KOPT-K1 (cell line): ENCODE results near the gene MGMT.

Experiments used
- H3K27ac ChIP-seq: fragments of 200-600 bp; sonication (generic); 2 replicates; pipeline ENCODE4 v1.5.1; 2016; ENCODE audit warnings: antibody characterized with exemption, mild to moderate bottlenecking, low read depth, low read length; ENCODE audit not compliant: poor library complexity, severe bottlenecking
- H3K36me3 ChIP-seq: fragments of 200-600 bp; sonication (generic); 2 replicates; pipeline ENCODE4 v1.5.1; 2017; ENCODE audit warnings: antibody characterized with exemption, mild to moderate bottlenecking, low read length, moderate library complexity; ENCODE audit not compliant: insufficient read depth
- H3K9me3 ChIP-seq: fragments of 200-600 bp; sonication (generic); 2 replicates; pipeline ENCODE4 v1.5.1; 2017; ENCODE audit warnings: antibody characterized with exemption, low read length, mild to moderate bottlenecking; ENCODE audit not compliant: insufficient read depth, poor library complexity, severe bottlenecking

MGMT gene

DNA sequence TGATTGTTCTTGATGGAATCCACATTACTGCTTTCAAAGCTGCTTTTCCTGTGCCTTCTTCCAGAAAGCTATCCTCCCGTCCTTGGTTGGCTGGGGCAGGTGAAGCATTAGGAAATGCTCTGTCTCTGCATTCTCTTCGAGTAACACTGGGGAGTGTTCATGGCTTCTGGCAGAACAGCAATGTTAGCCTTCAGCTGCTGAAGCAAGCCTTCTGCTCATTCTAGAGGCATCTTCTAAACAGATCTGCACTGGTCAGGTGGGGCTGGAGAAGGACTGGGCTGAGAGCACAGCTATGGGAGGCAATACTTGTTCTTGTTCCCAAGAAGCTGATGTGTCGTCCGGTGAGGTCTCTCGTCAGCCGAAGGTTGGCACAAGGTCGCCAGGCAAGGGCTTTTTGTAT, 80.6 kb downstream of the MGMT start:
- Histone ChIP-seq H3K27ac (no peak overlapping the region), H3K9me3 (no peaks in the 10 kb centered on the region), H3K36me3 (no peaks in the 10 kb centered on the region)

DNA sequence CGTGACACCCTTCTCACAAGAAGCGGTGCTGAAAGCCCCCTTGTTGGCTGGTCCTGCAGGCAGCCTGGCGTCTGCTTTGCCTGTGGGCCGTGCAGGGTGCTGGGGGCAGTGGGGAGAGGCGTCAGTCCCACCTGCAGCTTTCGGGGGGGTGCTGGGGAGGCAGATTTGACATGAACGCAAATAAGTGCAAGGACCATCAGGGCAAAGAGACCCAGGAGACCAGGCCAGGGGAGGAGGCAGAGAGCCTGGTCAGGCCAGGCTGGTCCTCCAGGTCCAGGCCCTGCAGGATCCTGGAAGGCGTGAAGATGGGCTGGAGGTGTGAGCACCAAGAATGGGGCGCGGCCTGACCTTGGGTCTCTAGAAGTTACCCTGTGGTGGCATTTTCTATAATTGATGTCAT, 81.6 kb downstream of the MGMT start:
- Histone ChIP-seq H3K27ac (no peak overlapping the region), H3K36me3 (no peaks in the 10 kb centered on the region), H3K9me3 (no peaks in the 10 kb centered on the region)

DNA sequence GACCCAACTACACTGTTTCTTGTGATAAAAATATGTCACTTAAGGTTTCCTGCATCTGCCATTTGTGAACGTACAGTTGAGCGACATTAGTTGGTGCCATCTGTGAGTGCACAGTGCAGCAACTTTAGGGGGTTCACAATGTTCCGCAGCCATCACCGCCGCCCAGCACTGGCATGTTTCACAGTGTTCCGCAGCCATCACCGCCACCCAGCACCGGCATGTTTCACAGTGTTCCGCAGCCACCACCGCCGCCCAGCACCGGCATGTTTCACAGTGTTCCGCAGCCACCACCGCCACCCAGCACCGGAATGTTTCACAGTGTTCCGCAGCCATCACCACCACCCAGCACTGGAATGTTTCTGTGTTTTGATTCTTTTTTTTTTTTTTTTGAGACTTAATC, 83.0 kb downstream of the MGMT start:
- no peaks in the 10 kb centered on the region for H3K9me3 ChIP-seq
- no peak overlapping the region for H3K27ac ChIP-seq
- H3K36me3 ChIP-seq: no peaks in the 10 kb centered on the region

DNA sequence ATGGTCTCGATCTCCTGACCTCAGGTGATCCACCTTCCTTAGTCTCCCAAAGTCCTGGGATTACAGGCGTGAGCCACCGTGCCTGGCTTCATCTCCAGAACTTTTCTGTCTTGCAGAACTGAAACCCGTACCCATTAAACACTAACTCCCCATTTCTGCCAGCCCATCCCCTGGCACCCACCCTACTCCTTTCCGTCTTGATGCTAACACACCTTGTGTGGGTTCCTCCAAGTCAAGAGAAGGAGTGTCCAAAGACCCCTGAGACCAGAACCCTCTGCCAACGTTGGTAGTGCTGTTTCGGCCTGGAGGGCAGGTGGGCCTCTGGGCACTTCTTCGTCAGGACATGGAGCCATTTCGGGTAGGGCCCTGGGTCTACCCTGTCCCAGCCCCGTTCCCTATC, 83.6 kb downstream of the MGMT start:
- Histone ChIP-seq H3K36me3 (no peaks in the 10 kb centered on the region), H3K27ac (no peak overlapping the region), H3K9me3 (no peaks in the 10 kb centered on the region)

DNA sequence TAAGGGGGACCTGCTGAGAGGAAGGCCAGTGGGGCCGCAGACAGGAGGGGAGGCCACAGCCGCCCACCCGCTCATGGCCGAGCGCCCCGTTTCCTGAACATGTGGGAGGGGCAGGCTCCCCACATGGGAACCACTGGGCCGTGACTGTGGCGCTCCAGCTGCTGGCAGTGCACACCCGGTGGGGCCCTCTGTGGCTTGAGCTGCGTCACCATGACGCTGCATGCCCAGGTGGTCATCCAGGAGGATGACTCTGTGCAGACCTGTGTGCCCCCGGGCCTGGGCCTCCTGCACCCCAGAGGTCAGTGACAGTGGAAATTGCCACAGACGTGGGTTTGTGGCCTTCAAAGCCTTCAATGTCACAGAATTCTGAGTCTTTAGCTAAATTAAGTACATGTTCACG, 85.1 kb downstream of the MGMT start:
- Histone ChIP-seq H3K9me3 (no peaks in the 10 kb centered on the region), H3K27ac (no peak overlapping the region), H3K36me3 (no peaks in the 10 kb centered on the region)

DNA sequence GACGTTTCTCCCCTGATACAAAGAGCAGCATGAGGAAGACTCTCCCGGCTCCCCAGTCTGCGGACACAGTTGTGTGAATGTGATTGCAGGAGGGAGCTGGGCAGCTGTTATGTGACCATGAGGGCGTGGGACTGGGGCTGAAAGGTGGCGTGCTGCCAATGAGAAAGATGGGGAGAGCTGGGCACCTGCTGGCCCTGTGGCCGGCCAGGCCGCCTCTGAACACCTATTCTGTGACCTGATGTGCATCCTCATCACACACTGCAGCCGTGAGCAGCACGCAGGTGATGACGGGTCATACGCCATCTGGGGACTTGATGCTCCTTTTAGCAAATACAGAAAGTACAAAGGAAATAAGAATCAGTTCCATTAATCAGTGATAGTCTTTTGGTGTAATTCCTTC, 86.9 kb downstream of the MGMT start:
- Histone ChIP-seq H3K9me3 (no peaks in the 10 kb centered on the region), H3K36me3 (no peaks in the 10 kb centered on the region), H3K27ac (no peak overlapping the region)

DNA sequence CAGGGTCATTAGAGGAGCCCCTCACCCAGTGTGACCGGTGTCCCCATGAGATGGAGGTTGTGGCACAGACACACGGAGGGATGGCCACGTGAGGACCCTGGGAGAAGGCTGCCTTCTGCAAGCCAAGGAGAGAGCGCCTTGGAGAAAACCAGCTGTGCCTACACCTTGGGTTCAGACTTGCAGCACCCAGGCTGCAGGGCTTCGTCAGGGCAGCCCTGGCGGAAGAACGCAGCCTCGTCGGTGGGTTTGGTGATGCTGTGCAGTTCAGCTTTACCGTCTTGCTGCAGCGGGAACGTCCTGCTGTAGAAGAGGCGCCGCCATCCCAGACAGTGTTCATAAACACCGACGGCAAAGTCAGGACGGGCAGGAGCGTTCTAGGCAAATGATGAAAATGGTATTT, 89.3 kb downstream of the MGMT start:
- no peak overlapping the region for H3K27ac ChIP-seq
- no peaks in the 10 kb centered on the region for H3K36me3 ChIP-seq
- no peaks in the 10 kb centered on the region for H3K9me3 ChIP-seq

DNA sequence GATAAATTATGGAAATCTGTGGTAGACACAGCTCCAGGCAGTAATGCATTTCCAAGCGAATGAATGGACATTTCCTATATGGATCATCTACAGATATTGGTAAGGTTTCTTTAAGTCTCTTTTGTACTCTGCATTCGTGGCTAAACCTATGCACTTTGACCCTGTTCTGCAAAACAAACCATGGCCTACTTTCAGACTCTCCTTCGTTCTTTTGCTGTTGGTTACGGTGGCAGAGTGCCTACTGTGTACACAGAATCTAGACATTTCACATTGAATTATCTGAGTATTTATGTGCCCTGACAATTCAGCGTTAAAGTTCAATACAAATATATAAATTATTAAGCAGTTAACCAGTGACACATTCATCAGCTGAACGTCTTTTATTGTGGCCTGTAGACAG, 93.3 kb downstream of the MGMT start:
- Histone ChIP-seq H3K36me3 (no peaks in the 10 kb centered on the region), H3K9me3 (no peaks in the 10 kb centered on the region), H3K27ac (no peak overlapping the region)

DNA sequence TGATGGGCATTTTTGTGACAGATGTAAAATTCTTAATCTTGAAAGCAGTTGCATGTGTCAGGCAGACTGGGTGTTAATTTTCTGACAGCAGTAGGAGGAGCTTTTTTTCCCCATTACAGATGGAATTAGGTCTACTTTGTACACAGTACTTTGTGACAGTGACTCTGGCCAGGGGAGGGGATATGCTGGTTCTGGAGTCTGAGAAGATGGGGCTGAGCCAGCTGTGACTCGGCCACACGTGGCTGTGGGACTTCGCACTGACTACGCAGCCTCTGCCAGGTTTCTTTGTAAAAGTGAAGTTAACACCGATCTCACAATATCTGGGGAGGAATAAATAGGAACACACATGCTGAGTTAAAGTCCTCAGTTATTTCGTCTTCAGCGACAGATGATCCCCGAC, 95.4 kb downstream of the MGMT start:
- no peaks in the 10 kb centered on the region for H3K9me3 ChIP-seq
- H3K27ac ChIP-seq: no peak overlapping the region
- H3K36me3 ChIP-seq: no peaks in the 10 kb centered on the region

DNA sequence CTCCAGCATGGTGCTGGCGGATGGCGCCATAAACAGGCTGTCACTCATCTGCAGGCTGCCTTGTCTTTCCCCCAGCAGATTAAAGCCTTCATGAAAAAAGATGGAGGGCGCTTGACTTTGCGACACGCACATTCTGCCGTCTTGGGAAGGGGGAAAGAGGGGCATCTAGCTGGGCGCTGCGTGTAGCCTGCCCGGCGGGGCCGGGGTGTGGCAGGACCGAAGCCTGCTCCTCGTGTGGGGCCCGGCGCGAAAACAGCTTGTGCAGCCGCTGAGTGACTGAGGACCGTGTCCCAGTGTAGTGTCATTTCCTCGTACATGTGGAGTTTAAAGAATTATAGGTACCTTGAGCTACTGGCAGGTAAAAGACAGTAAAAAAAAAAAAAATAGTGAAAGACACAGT, 97.9 kb downstream of the MGMT start:
- Histone ChIP-seq H3K9me3 (no peaks in the 10 kb centered on the region), H3K27ac (no peak overlapping the region), H3K36me3 (no peaks in the 10 kb centered on the region)

DNA sequence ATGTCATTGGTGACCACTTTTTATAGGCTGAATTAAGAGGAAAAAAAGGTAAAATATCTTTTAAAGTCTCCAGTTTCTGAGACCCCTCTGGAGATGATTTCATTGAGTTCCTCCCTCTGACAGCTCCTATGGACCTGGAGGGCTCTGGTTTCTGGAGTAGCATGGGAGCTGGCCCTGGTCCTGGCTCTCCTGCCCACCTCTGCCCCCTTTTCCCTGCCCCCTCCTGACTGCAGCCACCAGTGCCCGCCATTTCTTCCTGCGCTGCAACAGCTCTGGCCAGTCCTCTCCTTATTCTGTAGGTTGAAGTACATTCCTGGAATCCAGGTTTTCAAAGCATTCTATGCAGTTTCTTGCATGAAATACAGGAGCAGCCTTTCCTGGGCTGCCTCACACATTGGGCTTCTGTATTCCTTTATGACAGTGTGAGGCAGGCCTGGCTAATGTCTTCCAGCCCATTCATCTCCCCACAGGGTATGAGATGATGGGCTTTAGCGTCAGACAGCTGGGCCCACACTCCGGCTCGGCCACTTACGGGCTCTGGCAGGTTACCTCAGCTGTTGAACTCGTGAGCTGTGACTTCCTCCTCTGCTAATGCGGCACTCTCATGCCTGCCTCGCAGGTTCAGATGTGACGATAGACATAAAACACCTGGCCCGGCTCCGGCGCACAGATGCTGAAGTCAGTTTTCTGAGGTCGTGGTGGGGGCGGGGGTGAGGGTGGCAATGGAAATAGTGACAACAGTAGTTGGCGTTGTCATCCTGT, 101.7 kb downstream of the MGMT start:
- no peak overlapping the region for H3K27ac ChIP-seq
- no peaks in the 10 kb centered on the region for H3K9me3 ChIP-seq
- no peaks in the 10 kb centered on the region for H3K36me3 ChIP-seq

DNA sequence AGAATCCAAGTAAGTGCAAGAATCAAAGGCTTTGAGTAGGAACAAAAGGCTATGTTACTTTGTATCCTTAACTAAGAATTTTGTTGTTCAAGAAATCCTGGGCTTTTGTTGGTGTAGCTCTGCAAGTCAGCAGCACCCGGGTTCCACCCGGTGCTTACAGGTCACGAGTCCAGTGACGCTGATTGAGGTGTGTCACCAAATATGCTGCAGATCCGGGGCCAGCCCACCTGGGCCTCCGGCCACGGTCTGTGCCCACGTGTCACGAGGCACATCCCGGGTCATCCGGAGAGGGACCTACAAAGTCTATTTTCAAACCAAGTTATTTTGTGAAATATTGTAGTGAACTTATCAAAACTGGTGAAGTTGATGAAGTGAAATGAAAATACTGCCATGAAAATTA, 103.1 kb downstream of the MGMT start:
- Histone ChIP-seq H3K27ac (no peak overlapping the region), H3K9me3 (peaks cover 3% of the 10 kb centered on the region), H3K36me3 (no peaks in the 10 kb centered on the region)

DNA sequence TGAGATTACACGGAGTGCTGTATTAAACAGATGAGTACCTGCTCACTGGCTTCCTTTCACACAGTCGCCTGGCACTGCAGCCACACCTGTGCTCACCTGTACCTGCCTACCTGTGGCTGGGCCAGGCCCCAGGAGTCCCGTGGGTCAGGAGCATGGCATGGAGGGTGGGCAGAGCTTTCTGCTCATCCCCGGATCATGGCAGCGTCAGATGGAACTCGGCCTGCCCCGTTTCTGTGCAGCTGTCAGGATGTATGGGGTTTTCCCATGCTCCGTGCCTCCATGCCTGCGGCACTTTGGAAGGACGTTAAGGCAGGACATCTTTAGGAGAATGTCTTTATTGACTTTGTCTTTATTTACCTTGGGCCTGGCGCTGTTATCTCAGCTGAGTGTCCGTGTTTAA, 112.2 kb downstream of the MGMT start:
- H3K9me3 ChIP-seq: peaks cover 3% of the 10 kb centered on the region
- H3K36me3 ChIP-seq: no peaks in the 10 kb centered on the region
- H3K27ac ChIP-seq: no peak overlapping the region

DNA sequence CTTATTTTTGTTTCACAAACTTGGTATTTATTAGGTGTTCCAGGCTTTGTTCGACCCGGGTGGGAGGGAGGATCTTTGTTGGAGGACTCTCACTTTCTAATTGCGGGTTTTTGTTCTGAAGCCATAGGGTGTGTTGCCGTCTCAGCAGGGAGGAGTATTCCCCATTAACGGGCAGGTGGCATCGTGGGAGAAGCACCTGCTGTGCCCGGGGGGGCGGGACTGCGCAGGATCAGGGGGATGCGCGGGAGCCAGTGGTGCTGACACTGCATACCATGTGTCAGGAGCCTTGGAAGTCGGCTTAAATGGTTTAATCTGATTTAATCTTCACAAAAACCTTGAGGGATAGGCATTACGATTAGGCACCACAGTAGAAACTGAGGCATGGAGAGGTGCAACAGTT, 113.0 kb downstream of the MGMT start:
- H3K27ac ChIP-seq: no peak overlapping the region
- peaks cover 2% of the 10 kb centered on the region for H3K9me3 ChIP-seq
- H3K36me3 ChIP-seq: no peaks in the 10 kb centered on the region

DNA sequence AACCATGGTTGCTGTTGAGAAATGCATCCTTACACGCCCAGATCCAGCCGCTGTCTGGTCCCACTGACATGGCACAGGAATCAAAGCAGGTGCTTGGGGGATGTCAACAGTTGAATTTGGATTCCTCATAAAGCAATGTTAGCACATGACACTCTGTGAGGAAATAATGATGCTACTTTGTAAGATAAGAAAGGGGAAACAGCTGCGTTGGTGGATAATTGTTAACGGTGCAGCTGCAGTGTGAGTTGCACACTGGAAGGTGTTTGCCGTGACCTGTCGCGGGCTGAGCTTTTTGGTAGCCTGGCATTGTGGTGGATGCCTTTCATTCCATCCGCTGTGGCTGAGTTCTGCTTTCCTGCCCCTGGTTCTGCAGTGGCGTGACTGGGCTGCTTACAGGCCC, 113.9 kb downstream of the MGMT start:
- Histone ChIP-seq H3K27ac (no peak overlapping the region), H3K36me3 (no peaks in the 10 kb centered on the region), H3K9me3 (peaks cover 11% of the 10 kb centered on the region)

DNA sequence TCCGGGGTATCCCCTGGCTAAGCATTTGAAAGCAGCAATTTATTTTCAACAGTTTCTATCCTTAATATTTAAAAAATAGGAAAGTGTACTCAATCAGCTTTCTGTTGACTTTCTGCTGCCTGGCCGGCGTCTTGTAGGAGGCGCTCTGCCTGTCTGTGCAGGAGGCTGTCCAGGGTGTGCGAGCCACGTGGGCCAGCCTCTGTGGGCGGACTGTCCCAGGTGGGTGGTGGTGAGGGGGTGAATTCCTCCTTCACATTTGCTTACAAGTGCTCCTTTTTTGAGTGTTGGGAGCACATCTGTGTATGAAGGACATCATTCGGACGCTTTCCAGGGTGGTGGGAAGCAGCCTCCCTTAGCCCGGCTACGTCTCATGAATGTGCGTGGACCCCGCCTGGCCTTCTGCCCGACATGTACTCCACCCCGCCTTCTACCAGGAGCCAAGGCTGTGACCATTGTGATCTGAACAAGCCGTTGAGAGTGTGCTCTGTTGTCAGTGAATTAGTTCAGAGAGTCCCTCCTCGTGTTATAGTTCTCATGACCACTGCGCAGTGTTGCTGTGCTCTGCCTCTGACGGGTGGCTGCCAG, 114.9 kb downstream of the MGMT start:
- Histone ChIP-seq H3K27ac (no peak overlapping the region), H3K9me3 (peaks cover 21% of the 10 kb centered on the region), H3K36me3 (no peaks in the 10 kb centered on the region)
